CD4-positive, alpha-beta T cell treated with Interleukin-10 for 1 hour (primary cell): Measurements from ENCODE around the gene LCN15.
A peak's percentile ranks its signal among the peaks of the same experiment; 100 is the strongest.
"Not testable (repeated sequence)": the region's sequence is repeated elsewhere in the genome, so short reads cannot be mapped to it uniquely, and the experiment has no call there.

Source experiments
- DNase-seq: peaks from one replicate; pipeline ENCODE4 v3.0.0-alpha.2; 2020

LCN15 gene

DNA sequence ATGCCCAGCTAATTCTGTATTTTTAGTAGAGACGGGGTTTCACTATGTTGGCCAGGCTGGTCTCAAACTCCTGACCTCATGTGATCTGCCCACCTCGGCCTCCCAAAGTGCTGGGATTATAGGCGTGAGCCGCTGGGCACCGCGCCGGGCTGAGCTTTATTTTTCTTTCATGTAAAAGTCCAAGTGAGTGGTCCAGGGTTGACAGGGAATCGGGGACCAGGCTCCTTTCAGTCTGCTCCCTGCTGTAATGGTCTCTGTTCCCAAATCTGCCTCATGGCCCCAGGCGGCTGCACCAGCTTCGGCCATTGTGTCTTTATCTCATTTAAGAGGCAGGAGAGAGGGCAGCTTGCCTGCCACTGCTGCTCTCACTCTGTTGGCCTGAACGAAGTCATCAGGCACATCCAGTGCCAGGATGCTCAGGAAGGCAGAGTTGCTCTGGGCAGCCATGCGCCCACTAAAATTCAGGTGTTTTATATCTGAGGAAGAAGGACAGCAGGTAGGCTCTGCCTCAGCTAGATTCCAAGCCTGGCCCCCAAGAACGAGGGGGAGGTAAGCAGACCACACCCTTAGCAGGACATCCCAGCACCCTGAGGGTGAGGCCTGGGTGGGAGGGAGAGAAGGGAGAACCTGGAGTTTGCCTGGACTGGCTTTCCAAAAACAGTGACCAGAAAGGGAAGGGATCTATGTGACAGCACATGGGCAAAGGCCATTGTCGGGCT is 30.1 kb upstream of the LCN15 start:
- DNase-seq = no peak

DNA sequence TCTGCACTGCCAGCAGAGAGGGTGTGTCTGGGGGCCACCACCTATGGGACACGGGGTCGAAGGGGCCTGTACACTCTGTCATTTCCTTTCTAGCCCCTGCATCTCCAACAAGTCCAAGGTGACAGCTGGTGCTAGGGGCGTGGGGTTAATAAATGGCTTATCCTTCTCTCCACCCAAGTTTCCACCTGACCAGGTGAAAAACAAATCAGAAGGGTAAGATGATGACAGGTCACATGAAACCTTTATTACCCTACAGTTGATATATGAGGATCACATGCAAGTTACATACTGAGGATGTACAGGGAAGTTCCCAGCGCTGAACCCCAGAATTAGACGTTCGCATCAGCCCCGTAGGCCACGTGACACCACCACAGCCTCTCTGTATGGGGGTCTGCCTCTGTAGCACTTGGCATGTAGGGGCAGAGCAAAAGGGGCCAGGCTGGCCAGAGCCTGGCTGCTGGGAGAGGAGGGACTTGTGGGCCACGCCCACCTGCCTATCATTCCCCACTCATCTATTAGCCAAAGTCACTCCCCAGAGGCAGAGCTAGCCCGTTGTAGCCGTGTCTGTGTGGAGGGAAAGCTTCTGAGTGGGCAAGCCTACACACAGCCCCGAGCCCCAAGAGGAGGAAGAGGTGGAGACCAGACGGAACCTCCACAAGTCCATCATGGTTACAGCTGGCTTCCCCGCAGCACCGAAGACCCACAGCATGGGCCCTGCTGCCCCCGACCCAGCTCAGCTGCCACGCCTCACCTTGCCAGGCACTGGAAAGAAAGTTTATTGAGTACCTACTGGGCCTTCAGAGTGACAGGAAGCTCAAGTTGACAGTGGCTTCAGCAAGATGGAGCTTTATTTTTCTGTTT is 29.0 kb upstream of the LCN15 start:
- DNase-seq = no peak

DNA sequence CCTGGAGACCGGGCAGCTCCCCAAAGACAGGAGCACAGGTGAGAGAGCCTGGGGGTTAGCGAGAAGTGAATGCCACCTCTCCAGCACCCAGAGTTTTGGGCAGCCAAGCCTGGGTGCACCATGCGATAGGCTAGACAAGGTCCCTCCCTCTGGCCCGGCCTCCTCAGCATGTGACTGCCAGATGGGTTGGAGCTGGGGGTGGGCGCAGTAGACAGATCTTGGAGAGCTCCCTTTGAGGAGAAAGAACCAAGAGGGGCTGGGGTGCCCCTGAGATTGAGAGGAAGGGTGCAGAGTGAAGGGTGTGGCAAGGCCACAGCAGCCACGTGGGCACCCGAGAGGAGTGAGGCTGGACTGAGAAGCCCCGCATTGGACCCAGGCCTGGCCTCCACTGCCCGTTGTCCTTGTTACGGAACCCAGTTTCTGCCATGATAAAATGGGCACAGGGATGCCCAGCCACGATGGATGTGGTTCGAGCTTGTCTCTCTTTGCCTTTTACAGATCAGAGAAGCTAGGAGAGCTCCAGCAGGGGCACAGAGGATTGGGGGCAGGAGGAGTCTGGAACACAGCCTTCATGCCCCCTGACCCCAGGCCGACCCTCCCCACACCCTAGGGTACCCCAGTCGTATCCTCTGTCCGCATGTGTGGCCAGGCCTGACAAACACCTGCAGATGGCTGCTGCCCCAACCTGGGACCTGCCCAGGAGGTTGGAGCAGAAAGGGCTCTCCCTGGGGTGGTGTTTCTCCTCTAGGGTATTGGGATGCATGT is 28.2 kb upstream of the LCN15 start:
- no peak for DNase-seq

DNA sequence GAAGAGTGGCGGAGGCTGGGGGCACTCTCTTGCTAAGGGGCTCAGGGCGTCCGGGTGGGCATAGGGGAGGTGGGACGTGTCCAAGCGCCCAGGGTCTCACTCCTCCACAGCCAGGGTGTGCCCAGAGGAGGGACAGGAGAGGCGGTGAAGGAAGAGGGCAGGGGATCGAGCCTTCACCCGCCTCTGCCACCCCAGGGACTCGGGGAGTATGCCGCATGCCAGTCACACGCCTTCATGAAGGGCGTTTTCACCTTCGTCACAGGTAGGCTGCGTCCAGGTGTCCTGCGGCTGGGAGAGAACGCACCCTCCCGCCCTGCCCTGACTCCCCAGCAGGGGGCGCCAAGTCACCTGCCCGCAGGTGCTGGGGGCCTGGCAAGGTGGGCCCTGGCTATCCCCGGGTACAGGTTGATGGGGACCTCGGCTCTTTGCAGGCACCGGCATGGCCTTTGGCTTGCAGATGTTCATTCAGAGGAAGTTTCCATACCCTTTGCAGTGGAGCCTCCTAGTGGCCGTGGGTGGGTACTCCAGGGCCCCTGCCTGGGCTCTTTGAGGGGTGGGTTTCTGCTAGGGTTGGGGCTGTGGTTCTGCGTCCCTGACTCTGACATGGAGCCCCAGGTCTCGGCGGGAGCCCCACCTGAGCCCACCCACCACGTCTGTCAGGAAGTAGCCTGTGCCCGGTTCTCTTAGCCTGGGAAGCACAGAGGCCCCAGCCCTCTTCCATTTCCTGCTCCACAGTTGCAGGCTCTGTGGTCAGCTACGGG is 27.4 kb upstream of the LCN15 start:
- DNase-seq = peak; percentile 78

DNA sequence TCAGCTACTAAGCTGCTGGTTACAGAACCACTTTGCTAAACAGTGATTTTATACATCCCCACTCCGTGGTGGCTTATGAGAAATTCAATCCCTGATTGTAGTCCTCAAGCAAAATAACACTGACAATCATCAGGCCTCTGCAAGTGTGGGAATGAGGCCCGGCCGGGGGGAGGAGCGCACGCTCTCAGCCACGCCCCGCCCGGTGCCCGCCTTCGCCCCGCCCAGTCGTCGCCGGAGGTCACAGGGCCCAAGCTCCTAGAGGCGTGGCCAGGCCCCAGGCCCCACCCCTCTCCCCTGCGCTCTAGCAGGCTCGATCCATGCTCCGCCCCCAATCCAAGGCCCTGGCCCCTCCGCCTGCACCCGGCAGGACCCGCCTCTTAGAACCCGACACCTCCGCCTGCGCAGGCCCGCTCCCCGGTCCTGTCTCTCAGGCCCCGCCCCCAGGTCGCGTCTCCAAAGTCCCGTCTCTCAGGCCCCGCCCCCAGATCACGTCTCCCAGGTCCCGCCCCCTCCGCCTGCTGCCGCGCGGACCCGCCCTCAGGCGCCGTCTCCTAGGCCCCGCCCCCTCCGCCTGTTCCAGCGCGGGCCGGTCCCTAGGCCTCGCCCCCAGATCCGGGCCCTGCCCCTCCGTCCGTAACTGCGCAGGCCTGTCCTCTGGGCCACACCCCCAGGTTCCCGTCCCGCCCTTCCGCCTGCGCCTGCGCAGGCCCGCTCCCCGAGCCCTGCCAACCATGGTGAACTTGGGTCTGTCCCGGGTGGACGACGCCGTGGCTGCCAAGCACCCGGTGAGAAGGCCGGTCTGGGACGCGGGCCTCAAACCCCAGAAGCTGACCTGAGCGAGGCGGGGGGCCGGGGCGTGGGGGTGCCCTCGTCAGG is 26.6 kb upstream of the LCN15 start, which contains the start of gene TMEM141:
Gene TMEM141 (plus strand): TSS at position 705 of the 876 bp plus-strand sequence. CDS start 27 bp downstream, at position 732.
- peak; percentile 99 for DNase-seq

DNA sequence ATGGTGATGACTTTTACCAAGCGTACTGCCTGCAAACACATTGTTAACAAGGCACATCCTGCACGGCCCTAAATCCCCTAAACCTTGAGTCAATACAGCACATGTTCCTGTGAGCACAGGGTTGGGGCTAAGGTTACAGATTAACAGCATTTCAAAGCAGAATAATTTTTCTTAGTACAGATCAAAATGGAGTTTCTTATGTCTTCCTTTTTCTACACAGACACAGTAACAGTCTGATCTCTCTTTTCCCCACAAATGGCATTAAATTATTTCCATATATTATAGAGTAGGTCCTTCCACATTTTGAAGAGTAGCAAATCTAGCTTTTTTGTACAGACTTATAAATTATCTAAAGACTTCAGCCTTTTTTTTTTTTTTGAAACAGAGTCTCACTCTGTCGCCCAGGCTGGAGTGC is 25.2 kb upstream of the LCN15 start:
- DNase-seq = no peak

DNA sequence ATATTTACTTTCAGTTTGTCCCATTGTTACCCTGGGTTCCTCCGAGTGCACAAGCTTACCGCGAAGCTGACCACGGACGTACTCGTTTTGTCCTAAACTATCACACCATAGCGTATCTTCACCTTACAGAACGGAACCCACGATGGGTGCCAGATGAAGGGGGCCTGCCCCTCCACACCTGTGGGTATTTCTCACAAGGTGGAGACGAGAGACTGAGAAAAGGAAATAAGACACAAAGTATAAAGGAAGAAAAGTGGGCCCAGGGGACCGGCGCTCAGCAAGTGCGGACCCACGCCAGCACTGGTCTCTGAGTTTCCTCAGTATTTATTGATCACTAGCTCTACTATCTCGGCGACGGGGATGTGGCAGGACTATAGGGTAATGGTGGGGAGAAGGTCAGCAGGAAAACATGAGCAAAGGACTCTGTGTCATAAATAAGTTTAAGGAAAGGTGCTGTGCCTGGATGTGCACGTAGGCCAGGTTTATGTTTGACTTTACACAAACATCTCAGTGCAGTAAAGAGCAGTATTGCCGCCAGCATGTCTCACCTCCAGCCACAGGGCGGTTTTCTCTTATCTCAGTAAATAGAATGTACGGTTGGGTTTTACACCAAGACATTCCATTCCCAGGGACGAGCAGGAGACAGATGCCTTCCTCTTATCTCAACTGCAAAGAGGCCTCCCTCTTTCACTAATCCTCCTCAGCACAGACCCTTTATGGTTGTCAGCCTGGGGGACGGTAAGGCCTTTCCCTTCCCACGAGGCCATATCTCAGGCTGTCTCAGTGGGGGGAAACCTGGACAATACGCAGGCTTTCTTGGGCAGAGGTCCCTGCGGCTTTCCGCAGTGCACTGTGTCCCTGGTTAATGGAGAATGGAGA is 24.6 kb upstream of the LCN15 start:
- DNase-seq = not testable (repeated sequence)

DNA sequence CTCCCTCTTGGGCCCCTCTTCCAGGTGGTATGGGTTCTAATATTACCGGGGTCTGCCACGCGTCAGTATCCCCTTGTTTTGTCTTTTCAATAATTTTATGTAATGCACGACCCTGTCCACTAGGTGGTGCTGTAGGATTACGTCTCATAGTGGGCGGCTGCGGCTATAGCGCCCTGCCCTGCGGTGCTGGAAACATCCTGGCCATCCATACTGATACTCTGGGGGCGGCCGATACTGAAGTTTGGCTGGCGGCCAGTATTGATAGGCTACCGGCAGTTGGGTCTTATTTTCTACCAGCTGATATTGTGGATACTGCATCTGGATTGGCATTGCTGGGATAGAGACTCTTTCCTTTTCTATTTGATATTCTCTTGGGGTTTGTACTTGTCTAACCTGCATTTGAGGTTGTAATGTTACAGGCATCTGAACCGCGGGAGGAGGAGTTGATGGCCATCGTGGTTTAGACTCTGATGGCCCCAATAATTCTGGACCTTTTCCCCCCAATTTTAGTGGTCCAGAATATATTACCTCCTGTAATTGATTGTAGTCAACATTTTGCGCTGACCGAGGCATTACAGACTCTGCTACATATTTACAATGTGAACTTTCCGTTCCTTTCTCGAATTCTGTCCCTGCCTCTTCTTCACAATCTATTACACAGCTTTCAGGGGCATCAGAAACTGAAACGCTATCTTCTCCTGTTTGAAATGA is 23.5 kb upstream of the LCN15 start:
- DNase-seq = peak; percentile 83

DNA sequence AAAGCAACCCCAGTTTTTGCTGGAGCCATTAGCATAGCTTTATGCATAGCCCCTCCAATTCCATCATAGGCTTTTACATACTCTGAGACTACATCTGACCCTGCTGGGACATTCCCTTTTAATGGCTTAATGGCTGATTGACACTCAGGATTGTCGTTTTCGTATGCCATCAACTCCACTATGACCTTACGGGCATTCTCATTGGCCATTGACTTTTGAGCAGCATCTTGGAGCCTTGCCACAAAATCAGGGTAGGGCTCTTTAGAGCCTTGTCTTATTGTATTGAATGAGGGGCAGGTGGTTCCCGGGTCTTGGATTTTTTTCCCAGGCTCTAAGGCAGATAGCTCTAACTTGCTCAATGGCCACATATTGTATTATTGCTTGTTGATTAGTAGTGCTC is 22.7 kb upstream of the LCN15 start:
- DNase-seq = not testable (repeated sequence)

DNA sequence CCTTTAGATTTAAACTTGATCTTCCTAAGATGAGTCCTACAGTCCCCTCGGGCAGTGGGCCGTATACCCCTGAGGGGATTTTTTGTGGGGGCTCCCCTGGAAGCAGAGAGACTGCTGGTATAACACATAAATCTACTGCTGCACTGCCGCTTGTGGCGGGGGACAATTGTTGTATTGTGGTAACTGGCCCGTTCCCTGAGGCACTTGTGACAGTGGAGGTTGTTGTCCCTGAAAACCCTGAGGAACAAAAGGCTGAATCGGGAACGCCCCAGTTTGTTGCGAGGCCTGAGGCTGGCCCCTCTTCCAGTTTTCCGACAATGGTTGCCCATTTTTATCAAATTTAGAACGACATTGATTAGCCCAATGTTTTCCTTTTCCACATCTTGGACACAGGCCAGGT is 22.1 kb upstream of the LCN15 start:
- no peak for DNase-seq

DNA sequence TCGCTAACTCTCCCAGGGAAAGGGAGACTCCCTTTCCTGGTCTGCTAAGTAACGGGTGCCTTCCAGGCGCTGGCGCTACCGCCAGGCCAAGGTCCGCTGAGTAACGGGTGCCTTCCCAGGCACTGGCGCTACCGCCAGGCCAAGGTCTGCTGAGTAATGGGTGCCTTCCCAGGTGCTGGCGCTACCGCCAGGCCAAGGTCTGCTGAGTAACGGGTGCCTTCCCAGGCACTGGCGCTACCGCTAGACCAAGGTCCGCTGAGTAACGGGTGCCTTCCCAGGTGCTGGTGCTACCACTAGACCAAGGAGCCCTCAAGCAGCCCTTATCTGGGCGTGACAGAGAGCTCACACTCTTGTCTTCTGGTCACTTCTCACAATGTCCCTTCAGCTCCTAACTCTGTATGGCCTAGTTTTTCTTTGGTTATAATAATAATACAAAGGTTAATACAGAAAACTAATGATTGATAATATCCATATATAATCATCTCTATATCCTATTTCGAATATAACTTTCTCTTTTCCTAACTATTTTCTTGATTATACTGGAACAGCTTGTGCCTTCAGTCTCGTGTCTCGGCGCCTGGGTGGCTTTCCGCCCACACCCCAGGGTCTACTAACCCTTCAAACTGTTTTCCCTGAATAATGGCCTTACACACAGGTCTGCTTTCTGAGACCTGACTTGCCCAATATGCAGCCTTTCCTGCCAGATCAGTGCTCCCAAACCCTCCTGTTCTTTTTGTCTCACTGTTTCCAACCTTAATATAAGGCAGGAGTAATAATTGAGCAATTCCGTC is 21.4 kb upstream of the LCN15 start:
- DNase-seq = not testable (repeated sequence)

DNA sequence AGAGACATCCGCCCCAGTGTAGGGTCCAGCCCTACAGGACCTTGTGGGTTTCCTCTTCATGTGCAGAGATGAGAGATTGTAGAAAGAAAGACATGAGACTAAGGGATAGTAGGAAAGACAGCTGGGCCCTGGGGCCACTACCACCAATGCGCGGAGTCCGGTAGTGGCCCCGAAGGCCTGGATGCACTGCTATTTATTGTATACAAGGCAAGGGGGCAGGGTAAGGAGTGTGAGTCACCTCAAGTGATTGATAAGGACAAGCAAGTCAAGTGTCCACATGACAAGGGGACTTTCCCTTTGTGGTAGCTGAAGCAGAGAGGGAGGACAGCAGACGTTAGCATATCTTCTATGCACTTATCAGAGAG is 20.7 kb upstream of the LCN15 start:
- DNase-seq = peak; percentile 58

DNA sequence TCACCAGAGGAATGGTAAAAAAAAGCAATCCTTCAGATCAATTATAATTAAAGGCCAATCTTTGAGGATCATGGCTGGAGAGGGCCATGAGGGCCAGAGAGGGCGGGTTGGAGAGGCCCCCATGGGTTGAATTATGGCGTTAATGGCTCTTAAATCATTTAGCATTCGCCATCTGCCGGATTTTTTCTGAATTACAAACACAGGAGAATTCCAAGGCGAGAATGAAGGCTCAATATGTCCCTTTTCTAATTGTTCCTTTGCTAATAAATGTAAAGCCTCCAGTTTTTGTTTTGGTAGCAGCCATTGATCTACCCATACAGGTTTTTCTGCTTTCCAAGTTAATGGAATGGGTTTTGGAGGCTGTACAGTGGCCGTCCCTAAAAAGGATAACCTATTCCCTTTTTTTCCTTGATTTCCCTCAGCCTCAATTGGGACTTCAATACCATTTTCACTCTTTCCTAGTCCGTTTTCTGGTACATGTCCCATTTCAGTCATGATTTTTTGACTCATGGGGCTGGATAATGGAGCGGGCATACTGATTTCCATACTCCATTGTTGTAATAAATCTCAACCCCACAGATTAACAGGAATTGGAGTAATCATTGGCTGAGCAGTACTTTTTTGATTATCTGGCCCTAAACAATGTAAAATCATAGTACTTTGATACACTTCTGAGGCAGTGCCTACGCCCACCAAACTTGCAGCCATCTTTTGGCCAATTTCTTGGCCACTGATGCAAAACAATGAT is 20.1 kb upstream of the LCN15 start:
- peak; percentile 47 for DNase-seq

DNA sequence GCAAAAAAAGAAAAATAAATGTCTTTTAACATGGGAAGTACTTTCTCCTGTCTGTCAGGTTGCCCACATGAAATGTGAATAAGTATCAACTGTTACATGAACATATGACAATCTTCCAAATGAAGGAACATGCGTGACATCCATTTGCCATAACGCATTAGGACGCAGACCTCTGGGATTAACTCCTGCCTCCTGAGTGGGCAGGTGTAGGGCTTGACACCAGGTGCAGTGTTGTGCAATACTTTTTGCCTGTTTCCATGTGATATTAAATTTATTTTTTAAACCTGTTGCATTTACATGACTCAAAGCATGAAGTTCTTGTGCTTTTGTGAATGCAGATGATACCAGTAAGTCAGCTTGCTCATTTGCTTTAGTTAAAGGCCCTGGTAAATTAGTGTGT is 18.1 kb upstream of the LCN15 start:
- no peak for DNase-seq

DNA sequence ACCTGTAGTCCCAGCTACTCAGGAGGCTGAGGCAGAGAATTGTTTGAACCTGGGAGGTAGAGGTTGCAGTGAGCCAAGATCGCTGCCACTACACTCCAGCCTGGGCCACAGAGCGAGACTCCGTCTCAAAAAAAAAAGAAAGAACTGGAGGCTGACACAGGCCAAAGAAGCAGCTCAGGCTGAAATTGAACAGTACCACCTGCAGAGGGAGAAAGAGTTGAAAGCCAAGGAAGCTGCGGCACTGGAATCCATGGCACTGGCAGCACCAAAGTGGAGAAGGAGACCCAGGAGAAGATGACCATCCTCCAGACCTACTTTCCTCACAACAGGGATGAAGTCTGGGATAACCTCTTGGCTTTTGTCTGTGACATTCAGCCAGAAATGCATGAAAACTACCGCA is 15.5 kb upstream of the LCN15 start:
- DNase-seq = no peak

DNA sequence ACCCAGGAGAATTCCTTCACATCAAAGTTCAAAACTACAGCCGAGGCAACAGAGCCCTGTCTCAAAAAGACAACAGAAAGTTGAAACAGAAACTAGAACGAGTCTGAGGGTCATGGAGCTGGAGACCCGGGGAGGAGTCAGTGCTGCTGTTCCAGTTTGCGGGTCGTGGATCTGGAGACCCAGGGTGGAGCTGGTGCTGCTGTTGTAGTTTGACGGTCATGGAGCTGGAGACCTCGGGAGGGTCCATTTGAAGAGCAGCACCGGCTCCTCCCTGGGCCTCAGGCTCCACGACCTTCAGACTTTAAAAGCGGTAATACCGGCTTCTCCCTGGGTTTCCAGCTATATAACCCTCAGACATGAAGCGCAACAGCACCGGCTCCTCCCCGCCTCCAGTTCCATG is 13.0 kb upstream of the LCN15 start:
- DNase-seq = no peak

DNA sequence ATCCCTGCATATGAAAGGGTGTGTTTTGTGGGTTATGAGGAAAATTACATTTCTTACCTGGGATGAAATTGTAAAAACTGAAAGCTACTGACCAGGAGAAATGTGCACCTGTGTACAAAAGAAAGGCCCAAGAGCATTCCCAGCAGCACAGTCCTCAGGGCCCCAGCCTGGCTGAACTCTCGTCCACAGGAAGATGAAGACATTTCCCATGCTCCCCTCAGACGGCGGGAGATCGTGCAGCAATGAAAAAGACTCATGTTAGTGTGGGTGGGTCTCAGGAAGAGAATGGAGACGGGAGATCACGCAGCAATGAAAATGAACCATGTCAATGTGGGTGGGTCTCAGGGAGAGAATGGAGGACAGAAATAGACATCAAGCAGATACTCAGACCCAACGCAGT is 12.6 kb upstream of the LCN15 start:
- DNase-seq = no peak

DNA sequence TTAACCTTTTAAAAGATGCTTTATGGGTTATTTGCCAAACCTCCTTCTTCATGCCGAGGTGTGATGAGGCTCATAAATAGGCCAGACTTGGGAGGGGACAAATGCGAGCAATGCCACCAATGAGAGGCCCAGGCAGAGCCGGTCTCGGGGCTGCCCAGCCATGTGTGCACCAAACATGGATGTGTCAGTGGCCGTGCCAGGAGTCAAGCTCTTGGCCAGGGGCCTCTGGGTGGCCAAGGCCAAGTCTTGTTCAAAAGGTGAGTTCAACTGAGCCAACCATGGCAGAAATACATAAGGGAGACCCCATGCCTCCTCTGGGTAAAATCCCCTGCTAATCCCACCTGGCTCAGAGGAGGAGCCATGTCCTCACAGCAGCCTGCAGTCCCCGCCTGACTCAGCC is 10.9 kb upstream of the LCN15 start:
- no peak for DNase-seq
